Lower lobe of right lung (tissue), 2 donors: ENCODE data around the gene FNDC11. TPM values are rescaled to one million over a fixed set of nuclear protein-coding genes. Genes with fewer than 3 reads are reported as not detected.

Source experiments
- ATAC-seq, 2 donors: fragments of 200-7000 bp; cut with Tn5 transposase; one replicate each; pipeline ENCODE4 v1.9.1; 2020 to 2022; ENCODE audit warnings: mild to moderate bottlenecking in 2 of 2, moderate library complexity in 2 of 2
- DNase-seq: peaks from one replicate; pipeline ENCODE4 v3.0.0-alpha.2; 2020
- H3K27ac ChIP-seq: fragments of 200-600 bp; one replicate; pipeline ENCODE4 v1.8.0; 2022
- H3K27me3 ChIP-seq: fragments of 200-600 bp; one replicate; pipeline ENCODE4 v1.8.0; 2022; ENCODE audit warnings: low read depth
- H3K36me3 ChIP-seq: fragments of 200-600 bp; one replicate; pipeline ENCODE4 v1.8.0; 2022; ENCODE audit warnings: mild to moderate bottlenecking
- H3K4me1 ChIP-seq: fragments of 200-600 bp; one replicate; pipeline ENCODE4 v1.8.0; 2022
- H3K4me3 ChIP-seq: fragments of 200-600 bp; one replicate; pipeline ENCODE4 v1.8.0; 2022; ENCODE audit warnings: mild to moderate bottlenecking
- H3K9me3 ChIP-seq: fragments of 200-600 bp; one replicate; pipeline ENCODE4 v1.8.0; 2022
- CTCF ChIP-seq: fragments of 200-600 bp; IDR thresholded peaks from one replicate; pipeline ENCODE4 v1.8.0; 2022; ENCODE audit warnings: antibody characterized with exemption, mild to moderate bottlenecking
- intact Hi-C: fragments of 100-400 bp; cut with DNase I; formaldehyde crosslinking; loops from one replicate; pipeline ENCODE4 v1.11.0; 2022
- total RNA-seq: library from RNA; stranded (reverse); fragmentation: NEBNext Ultra II Directional; extraction: Animal tissue kit (Norgen Biotek cat#: 25700); gene quantifications from one replicate; pipeline ENCODE4 v1.2.1, GENCODE V29; 2021
- donor health status: DM: no; HTN: yes; CAD: no; lungs with severe emphysema.

Gene FNDC11
- total RNA-seq, 1 donor from 2014 or later: 1.3 TPM

- intact Hi-C loops: no loop called here
- no peak for TF ChIP-seq CTCF
- no peak for DNase-seq
Observed at GRCh38 chr20:63587776-63588591, 34.0 kb downstream of the FNDC11 start.

GRCh38 chr20:63588641-63589041 lies 34.7 kb downstream of the FNDC11 start:
- Histone ChIP-seq H3K4me1 (no peaks in the 10 kb centered on the region), H3K36me3 (peaks cover 50% of the 10 kb centered on the region), H3K9me3 (no peaks in the 10 kb centered on the region), H3K27ac (no peak overlapping the region), H3K4me3 (no peak overlapping the region), H3K27me3 (no peaks in the 10 kb centered on the region)
- DNase-seq (peak; percentile 42), ATAC-seq (no peak)
- TF ChIP-seq CTCF: no peak
- intact Hi-C loops: no loop called here

More at GRCh38 chr20:63587776-63588591, 34.0 kb downstream of the FNDC11 start:
- no peaks in the 10 kb centered on the region for H3K27me3 ChIP-seq
- H3K27ac ChIP-seq: no peak overlapping the region
- peaks cover 44% of the 10 kb centered on the region for H3K36me3 ChIP-seq
- H3K4me1 ChIP-seq: no peaks in the 10 kb centered on the region
- ATAC-seq: no peak
- H3K9me3 ChIP-seq: no peaks in the 10 kb centered on the region
- H3K4me3 ChIP-seq: no peak overlapping the region

DNA sequence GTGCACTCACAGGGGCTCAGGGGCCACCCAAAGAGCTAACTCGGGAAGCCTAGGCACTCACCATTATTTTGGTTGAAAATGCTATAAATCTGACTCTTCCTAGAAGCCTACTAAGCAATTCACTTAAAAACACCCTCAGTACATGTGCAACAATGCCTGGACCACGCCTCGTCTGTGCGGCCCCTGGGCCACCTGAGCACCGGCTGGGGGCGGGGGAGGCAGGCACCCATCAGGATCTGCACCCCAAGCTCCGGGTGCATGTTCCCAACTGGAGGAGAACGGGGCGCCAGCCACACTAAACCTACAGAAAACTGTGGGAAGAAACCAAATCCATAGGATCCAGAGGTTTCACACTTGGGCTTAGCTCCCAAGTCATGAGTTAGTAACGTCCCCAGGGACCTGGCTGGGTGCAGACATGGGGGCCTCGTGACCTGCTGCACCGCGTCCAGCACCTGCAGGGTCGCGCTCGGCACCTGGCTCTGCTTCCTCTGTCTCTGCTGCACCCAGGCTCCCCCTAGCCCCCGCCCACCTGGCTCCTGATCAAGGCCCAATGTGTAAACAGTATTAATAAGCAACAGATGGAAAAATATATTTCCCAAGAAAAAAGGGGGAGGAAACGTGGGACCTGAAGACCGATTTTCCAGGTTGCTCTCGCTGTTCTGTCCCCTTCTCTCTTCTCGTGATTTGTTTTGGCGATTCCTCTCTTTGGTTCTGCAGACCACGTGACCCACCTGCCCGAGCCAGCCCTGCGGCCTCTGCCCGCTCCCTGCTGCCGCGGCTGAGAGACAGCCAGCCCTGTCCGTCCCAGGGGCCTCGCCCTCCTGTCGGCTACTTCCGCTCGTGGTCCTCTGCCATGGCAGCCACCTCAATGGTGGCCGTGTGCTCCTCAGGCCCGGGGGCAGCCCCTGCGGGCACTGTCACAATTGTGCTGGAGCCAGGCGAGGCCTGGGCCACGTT lies 35.6 kb downstream of the FNDC11 start:
- no peak for TF ChIP-seq CTCF
- H3K36me3 ChIP-seq: peaks cover 58% of the 10 kb centered on the region
- intact Hi-C loops: no loop called here
- no peak overlapping the region for H3K27ac ChIP-seq
- no peaks in the 10 kb centered on the region for H3K9me3 ChIP-seq
- ATAC-seq (no peak), DNase-seq (peak; percentile 42)
- no peaks in the 10 kb centered on the region for H3K4me1 ChIP-seq
- H3K27me3 ChIP-seq: no peaks in the 10 kb centered on the region
- H3K4me3 ChIP-seq: no peak overlapping the region

GRCh38 chr20:63590218-63591146 lies 36.5 kb downstream of the FNDC11 start:
- no peak for TF ChIP-seq CTCF
- H3K27ac ChIP-seq: no peak overlapping the region
- no peak overlapping the region for H3K4me3 ChIP-seq
- ATAC-seq (no peak), DNase-seq (peak; percentile 43)
- H3K4me1 ChIP-seq: no peaks in the 10 kb centered on the region
- H3K9me3 ChIP-seq: no peaks in the 10 kb centered on the region
- H3K36me3 ChIP-seq: peaks cover 66% of the 10 kb centered on the region
- intact Hi-C loops: no loop called here
- no peaks in the 10 kb centered on the region for H3K27me3 ChIP-seq

- Histone ChIP-seq H3K36me3 (peaks cover 72% of the 10 kb centered on the region), H3K4me3 (no peak overlapping the region), H3K9me3 (no peaks in the 10 kb centered on the region), H3K27ac (no peak overlapping the region), H3K27me3 (no peaks in the 10 kb centered on the region), H3K4me1 (no peaks in the 10 kb centered on the region)
- ATAC-seq (no peak), DNase-seq (no peak)
- intact Hi-C loops: no loop called here
- no peak for TF ChIP-seq CTCF
Observed at GRCh38 chr20:63591147-63591533, 37.2 kb downstream of the FNDC11 start.
